Activated CD4-positive, alpha-beta T cell treated with anti-CD3 and anti-CD28 coated beads for 24 hours (primary cell): ENCODE results near the gene PKIG.
"Not testable (repeated sequence)": the region's sequence is repeated elsewhere in the genome, so short reads cannot be mapped to it uniquely, and the experiment has no call there.

Experiments used
- DNase-seq, 2 donors: peaks; one replicate each; pipeline ENCODE4 v3.0.0-alpha.2; 2020; ENCODE audit warnings: low read depth in 2 of 2

PKIG gene

DNA sequence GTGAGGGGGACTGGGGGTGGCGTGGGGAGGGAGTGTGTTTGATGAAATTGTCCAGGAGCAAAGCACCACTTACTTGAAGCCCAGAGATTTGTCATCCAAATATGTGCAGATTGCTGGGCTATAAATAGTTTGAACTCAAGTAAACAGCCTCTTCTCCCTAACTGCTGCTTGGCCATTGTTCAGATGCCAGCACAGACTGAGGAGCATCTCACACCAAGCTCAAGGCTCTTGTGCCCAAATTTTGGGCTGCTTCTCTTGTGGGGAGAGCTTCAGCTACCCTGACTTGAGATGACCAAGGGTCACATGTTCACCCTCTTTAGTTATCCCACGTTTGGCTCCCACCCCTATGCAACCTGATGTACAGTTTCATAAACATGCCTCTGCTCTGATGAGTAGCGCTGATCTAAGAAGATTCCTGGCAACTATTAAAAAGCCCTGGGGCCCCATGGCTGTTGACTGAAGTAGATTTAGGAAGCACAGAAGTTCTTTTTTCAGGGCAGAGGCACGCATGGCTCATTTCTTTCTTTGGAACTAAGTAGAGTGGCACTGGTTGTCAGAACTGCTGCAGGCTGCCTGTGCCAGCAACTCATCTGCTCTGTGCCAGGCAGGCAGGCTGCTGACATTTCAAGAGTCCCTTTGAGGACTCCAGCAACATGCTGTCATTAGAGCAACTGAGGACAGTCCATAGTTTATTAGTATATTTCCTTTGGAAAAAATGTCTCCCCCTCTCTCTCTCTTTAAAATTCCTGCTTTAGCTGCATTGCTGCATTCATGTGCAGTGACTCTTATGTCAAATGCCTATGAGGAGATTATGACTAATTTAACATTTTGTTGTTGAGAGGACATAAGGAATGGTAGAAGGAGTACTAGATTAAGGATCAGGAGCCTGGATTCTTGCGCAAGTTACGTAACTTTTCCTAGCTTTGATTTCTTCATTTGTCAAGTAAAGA is 9.6 kb upstream of the PKIG start:
- no peak for DNase-seq

DNA sequence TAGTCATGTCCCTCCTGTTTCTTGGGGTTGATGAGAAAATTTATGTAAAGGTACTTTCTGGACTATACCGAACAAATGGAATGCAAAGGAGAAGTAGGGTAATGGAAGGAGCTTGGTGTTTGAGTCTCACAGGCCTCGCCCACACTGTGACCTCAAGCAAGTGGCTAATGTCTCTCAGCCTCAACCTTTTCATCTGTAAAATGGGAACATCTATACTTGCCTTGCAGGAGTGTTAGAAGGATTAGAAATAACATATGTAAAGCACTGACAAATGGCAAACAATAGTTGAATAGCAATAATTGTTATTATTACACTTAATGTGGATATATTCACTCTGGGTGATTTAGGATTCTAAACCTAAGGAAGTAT is 8.9 kb upstream of the PKIG start:
- DNase-seq, result no peak

DNA sequence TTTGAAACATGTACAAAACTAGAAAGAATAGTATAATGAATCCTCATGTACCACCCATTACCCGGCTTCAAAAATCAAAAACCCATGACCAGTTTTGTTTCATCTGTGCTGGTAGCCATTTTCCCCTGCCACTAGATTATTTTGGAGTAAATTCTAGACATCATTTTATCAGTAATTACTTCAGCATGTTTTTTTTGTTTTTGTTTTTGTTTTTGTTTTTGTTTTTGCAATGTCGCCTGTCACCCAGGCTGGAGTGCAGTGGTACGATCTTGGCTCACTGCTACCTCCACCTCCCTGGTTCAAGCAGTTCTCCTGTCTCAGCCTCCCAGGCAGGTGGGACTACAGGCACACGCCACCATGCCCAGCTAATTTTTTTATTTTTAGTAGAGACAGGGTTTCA is 8.0 kb upstream of the PKIG start:
- no peak for DNase-seq

DNA sequence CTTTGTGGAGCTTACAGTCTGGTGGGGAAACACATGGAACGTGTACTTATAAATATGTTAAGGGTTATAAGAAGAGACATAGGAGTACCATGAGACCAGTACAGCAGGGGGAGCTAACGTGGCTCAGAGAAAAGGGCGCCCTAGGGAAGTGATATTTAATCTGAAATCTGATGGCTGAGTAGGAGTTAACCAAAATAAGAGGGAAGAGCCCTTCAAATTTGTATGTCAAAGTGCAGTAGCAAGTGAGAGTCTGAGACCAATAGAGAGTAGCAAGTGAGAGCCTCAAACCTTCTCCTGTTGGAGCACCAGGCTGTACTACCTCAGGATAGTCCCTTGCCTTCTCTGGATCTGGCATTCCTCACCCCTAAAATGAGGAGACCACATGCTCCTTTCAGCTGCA is 6.1 kb upstream of the PKIG start:
- no peak for DNase-seq

DNA sequence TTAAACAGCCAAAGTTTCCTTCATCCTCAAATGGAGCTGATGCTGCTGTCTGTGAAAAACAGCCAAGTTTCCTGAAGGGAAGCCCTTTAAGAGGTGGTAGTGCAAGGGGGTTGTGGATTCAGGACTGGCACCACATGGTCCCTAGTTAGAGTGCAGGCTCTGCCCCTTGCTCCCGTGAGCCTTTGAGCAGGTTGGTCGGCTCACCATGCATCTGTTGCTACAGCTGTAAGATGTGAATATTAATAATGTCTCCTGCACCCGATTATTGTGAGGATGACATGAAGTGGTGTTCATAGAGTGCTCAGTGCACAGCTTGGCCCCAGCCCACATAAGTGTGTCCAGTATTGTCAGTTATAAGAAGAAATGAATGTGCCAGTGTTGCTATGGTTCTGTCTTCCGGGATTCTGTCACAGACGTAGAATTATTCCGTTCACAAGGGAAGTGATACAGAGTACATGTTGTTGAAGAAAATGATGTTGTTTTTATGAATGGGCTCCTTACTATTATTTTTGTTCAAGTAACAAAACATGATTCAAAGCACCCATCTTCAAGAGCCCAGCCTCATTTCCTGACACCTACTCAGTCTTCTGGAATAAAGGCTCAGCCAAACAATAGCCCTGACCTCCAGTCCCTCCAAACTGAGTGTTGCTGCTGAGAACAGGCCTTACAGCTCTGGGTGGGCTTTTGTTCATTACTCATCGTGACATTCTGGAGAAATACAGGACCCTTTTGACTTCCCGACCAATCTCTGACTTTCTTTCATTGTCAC is 2.9 kb upstream of the PKIG start:
- no peak for DNase-seq

DNA sequence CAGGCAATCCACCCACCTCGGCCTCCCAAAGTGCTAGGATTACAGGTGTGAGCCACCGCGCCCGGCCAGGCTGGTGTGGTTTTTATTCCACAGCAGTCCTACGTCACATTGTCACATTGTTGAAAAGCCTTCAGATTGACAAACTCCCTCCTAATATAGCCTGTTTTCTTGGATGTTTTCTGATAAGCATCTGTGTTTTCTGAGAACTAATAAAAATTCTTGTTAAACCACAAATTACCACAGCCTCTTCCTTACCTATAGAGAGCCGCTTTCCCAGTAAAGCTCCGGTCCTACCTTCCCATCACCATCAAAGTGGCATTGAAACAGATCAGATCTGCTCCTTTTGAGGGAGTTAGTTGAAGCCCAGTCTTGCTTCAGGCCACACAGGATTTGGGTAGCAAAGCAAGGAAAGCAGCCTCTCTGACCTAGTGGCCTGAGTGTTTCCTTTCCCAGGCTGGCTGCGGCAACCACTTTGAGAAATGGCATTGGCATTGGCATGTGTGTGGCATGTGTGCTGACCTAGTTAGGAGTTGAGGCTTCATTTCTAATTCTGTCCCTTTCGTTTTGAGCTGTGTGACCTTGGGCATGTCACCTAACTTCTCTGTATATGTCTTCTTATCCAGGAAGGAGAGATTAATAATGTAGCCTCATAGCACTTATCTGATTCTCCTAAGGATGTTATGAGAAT is 1.7 kb upstream of the PKIG start:
- DNase-seq, result no peak

DNA sequence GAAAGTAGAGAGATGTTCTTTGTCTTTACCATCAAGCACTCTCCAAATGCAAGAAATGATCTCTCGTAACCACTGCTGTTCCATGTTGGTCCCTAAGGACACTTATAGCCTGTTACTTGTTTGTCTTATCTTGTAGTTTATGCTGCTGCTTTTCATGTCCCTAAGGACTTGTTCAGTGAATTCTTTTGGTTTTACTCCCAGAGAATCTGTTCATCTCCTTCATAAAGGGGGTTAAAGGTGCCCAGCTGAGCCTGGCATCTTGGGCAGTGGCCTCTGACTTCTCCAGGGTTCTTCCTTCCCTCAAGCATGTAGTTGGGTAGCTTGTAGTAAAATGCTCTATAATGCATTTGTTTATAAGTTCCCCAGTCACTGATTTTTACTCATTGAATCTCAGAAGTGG is 864 bp upstream of the PKIG start:
- no peak for DNase-seq

DNA sequence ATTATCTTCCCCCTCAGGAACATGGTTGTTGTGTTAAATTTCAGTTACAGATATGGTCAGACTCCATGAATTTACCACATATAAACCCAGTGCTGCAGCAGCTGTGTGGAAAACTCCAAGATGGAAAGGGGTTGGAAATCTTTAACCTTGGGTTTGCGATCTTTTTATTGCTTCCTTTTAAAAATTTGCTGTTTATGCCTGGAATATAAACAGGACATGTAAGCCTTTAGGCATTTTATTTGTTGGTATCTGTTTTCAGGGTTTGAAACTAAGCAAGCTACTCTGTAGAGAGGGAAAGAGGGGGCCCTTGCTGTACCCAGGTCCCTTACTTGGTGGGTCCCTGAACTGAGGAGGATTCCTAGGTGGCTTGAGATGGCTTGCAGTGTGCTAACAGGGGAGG is 778 bp downstream of the PKIG start:
- no peak for DNase-seq

DNA sequence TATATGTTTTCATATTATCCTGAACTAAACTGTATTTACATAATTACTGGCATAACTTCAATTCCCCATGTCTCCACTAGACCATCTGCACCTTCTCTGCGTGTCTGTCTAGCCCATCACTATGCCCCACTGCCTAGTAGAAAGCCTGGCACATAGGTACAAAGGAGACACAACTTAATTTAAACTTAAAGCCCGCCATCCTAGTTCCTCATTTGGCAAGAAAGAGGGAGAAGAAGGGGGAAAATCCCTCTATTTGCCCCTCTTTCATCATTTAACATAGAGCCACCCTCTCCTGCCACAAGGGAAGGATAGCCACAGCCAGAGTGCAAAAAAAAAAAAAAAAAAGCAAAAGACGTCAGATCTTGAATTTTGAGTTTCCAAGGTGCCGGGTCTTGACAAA is 1.8 kb downstream of the PKIG start:
- no peak for DNase-seq

DNA sequence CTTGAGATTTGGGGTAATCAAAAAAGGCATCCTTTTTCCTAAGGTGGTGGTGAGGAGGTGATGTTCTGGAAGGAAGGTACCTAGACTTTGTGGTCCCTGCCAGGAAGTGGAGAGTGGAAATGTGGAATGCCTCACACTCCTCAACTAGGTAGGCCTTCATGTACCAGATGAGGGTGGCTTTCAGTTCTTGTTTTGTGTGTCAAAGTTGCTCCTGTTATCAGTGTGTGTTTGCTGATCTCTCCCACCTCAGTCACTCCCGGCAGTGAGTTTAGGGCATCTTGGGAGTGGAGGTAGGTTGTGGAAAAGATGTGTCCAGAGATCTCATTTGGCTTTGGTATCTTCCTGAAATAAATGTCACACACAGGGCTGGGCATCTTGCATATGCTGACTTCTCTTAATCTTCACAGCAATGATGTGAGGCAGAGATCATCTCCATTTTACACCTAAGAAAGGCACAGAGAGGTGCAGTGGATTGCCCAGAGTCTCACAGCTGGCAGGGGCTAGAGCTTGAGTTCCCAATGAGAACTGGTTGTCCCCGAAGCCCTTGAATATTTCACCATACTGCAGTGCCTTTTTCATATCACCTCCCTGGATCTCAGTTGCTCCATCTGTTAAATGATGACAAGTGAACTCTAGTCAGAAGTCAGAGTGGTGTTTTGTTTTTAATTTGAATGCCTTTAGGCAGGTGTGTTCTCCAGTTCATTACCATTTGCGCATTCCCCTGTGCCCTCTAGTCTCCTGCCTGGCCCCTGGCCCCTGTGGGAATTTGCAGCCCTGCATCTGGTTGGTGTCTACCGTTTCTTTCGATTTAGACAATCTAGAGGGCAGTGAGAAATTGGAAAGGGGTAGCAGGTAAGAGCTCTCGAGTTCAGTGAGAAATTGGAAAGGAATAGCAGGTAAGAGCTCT is 2.9 kb downstream of the PKIG start:
- no peak for DNase-seq

DNA sequence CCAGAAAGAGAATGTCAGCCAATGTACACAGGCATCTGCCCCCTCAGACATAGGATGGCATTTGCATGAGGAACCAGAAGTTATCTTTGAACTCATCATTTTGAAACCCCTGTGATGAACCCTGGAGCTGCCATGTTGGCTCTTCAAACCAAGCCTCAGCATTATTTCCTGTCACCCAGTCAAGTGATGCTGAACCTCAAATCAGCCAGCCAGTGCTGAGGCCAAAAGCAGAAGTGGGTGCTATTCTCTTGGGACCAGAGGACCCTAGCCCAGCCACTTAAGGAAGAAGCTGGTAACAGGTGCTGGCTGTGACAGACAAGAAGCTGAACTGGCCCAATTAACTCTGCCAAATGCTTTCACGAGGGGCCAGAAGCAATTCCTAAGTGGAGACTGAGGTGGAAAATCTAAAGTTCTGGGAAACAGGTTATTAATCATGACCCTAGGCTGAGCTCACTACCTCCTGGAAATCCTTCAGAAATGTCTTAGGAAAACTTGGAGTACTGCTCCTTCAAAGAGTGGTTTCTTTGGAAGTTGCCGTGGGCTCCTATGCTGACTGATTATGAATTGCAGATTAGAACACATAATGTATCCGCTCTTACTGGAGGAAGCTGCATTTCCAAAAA is 4.0 kb downstream of the PKIG start:
- DNase-seq, result no peak

DNA sequence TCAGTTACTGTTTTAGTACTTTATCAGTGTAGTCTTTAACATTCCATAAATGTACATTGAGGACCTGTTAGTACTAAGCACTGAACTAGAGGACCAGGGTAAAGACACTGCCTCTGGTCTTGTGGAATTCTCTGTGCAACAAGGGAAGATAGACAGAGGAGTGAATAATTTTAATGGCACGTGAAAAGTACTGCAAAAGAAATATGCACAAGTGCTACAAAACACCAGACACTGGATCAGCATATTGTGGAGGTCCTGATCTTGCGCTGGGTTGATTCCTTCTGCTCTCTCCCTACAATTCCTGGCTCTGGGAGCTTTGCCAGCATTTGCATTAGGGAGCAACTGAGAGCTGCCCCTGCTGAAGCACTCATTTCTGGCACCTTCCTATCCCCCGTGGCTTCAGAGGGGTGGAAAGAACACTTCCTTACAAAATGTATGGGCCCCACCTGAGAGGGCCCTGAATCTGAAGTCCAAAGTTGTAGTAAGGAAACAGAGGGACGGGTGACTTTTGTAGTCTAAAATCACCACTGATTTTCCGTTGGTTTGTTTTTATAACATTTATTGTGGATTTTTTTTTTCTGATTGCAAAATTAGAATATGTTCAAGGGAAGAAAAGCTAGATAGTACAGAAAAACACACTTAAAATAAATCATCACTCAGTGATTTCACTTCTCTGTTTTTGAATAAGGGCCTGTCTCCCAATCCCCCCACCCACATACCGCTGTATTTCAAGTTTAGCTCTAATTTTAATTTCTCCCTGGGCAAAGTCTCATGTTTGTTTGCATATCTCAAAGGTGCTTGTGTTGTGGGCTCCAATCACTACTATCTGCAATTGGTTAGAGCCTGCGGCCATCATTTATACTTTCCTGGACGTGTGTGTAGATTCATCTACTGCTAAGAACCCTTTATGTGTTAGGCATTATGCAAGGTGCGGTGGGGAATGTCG is 4.9 kb downstream of the PKIG start:
- DNase-seq, result no peak

DNA sequence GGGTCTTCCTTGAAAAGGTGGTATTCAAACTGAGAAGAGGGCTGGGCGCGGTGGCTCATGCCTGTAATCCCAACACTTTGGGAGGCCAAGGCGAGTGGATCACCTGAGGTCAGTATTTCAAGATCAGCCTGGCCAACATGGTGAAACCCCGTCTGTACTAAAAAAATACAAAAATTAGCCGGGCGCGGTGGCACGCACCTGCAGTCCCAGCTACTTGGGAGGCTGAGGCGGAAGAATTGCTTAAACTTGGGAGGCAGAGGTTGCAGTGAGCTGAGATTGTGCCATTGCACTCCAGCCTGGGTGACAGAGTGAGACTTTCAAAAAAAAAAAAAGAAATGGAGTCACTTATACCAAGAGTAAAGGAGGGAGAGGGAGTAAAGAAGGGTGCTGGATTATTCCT is 5.9 kb downstream of the PKIG start:
- not testable (repeated sequence) for DNase-seq

DNA sequence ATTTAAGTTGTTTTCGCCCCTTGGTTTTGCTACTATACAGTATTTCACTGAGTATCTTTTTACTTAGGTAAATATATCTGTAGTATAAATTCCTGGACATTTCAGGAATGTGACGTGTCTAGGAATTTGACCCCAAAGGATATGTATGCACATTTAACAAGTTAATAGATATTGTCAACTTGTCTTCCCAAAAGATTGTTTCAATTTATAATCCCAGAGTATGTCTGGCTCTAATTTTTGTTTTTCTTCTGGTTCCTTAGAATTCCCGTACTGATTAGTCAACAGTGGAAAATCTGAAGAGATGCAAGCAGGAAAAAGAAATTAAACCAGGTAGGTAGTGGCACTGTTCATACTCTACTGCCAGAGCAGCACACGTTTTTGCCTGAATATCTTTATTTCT is 7.2 kb downstream of the PKIG start:
- DNase-seq, result no peak

DNA sequence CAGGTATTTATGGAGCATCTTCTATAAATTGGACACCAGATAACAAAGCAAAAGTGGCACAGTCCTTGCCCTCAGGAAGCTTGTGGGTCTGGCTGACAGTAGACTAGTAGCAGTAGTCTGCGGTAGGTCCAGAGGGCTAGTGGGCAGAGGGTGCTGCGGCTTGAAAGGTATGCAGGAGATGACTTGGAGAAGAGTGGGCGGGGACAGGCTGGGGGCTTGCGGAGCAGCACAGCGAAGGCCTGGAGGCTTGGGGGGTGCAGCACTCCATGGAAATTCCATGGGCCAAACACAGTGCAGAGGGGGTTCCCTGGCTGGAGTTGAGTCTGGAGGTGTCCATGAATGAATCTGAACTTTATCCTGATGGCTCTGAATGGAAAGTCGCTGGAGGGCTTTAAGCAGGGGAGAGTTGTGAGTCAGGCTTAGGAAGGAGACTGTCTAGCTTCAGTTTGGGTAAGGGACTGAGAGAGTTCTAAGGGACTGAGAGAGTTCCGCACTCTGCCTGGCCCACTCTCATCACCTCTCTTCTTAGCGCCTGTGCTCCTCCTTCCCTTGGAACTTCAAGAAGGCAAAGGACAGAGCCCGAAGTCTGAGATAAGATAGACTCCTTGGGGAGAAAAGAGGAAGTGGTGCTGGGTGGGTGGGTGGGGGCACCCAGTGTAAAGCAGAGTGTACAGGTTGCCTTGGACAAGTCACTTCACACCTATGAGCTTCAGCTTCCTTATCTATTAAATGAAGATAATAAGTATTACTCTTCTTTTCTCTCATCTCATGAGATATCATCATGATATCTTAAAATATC is 8.8 kb downstream of the PKIG start:
- DNase-seq, result no peak

DNA sequence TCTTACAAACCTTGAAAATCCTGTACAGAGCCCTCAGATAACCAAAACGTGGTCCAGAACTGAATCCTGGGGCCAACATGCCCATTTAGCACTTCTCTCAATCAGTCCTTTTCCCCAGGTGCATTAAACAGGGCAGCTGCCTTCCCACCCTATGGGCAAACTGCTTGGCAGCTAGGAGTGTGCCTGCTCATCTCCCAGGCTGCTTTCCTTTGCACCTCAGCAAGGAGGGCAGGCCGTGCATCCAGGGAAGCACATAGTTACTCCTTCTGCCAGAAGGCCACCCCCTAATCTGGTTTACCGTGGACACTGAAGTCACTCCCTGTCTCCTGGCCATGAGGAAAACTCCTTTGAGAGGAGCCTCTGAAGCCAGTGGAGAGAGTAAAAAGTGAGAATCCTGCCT is 10.0 kb downstream of the PKIG start:
- no peak for DNase-seq

DNA sequence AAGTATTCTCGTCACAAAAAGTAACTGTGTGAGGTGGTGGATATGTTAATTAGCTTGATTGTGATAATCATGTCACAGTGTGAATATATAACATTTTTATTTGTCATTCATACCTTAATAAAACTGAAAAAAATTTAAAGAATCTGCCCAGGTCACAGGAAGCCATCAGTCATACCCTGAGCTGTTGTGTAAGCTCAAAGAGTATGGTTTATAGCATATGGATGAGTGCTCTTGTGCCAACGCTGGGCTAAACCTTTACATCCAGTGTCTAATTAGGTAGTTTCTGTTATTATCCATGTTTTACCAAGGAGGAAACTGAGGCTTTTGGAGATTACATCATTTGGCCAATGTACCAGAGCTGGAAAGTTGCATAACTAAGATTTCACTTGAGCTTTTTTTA is 11.4 kb downstream of the PKIG start:
- DNase-seq, result no peak

DNA sequence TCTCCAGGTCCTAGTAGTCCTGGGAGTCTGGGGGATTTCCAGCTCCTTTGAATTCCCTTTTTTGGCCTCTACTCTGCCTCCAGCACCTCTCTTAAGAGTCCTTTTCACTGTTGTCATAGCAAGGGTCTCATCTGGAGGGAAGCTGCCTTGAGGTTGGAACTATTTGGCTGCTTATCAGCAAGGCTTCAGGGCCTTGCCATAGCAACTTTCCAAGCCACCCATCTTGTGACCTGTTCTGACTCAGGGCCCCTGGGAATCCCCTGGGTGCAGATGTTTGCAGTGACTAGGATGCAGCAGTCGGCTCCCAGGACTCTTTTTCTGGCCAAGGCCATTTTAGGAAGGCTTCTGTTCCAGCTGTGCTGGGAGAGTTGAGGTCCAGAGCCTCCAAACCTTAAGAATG is 12.4 kb downstream of the PKIG start:
- no peak for DNase-seq

DNA sequence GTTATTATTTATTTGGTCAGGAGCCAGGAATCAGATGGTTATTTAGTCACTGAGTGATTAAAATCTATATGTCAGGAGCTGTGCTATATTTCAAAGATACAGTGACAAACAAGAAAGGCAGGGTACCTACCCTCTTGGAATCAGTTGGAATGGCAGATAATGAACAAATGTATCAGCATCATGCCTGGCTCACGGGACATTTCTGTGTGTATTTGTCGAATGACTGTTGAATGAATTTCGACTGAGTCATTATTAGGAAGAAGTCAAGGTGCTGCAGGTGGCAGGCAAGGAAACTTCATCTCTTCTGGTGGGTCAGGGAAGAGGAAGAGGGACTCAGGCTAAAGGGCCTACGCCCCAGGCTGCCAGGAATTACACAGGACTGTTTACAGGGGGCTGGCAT is 13.6 kb downstream of the PKIG start:
- no peak for DNase-seq
